ENCODE measurements around the gene SIX4. TPM values are rescaled to one million over a fixed set of nuclear protein-coding genes. Genes with fewer than 3 reads are reported as not detected.

SIX4 gene
- total and polyA plus RNA-seq, 8 donors: 0.35 to 5.8 (median 1.8) TPM; not detected in 1

DNA sequence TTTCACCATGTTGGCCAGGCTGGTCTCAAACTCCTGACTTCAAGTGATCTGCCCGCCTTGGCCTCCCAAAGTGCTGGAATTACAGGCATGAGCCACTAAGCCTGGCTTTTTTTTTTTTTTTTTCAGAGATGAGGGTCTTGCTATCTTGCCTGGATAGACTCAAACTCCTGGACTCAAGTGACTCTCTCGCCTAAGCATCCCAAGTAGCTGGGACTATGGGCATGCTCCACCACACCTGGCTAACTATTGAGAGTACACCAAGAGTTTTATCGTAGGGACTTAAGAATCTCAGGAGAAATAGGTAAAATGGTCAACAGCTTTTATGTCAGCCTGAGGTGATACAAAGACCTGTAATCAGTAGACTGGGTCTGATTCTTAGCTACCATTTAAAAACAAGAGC lies 43.6 kb downstream of the SIX4 start:
- 88 to 92% (median 90%) methylated on average over 3 of the region's 3 CpGs for WGBS, 5 donors
- intact Hi-C loops (cut with DNase I; ENCODE audit: low total_unique reads): no loop called here
- no peaks in the 10 kb centered on the region for H3K4me1 ChIP-seq
- no peak overlapping the region for H3K27ac ChIP-seq
- no peak for DNase-seq
- no peak for TF ChIP-seq POLR2A (IDR thresholded peaks at IDR 0.05)
- no peak for TF ChIP-seq POLR2AphosphoS5 (IDR thresholded peaks at IDR 0.05)
- no peak for TF ChIP-seq EP300 (IDR thresholded peaks at IDR 0.05)
- no peak for TF ChIP-seq CTCF (IDR thresholded peaks at IDR 0.05)
- no peak overlapping the region for H3K4me3 ChIP-seq
- H3K36me3 ChIP-seq: no peaks in the 10 kb centered on the region
- H3K9me3 ChIP-seq: peaks cover 0 to 4% (median 0%) of the 10 kb centered on the region in 4 donors
- peaks cover 0 to 4% (median 0%) of the 10 kb centered on the region in 3 donors for H3K27me3 ChIP-seq

GRCh38 chr14:60679566-60680258 lies 44.4 kb downstream of the SIX4 start:
- no peak overlapping the region for H3K4me3 ChIP-seq
- peaks cover 0 to 4% (median 0%) of the 10 kb centered on the region in 4 donors for H3K9me3 ChIP-seq
- H3K27ac ChIP-seq: no peak overlapping the region
- peaks cover 0 to 4% (median 0%) of the 10 kb centered on the region in 3 donors for H3K27me3 ChIP-seq
- WGBS, 5 donors: 70 to 78% (median 74%) methylated on average over 4 of the region's 4 CpGs
- no peaks in the 10 kb centered on the region for H3K36me3 ChIP-seq
- DNase-seq: no peak
- H3K4me1 ChIP-seq: no peaks in the 10 kb centered on the region
- TF ChIP-seq CTCF (IDR thresholded peaks at IDR 0.05): no peak
- no peak for TF ChIP-seq POLR2AphosphoS5 (IDR thresholded peaks at IDR 0.05)
- TF ChIP-seq EP300 (IDR thresholded peaks at IDR 0.05): no peak
- TF ChIP-seq POLR2A (IDR thresholded peaks at IDR 0.05): no peak
- intact Hi-C loops (cut with DNase I; ENCODE audit: low total_unique reads): no loop called here

GRCh38 chr14:60677701-60678100 lies 46.5 kb downstream of the SIX4 start:
- DNase-seq: no peak
- Histone ChIP-seq H3K4me3 (no peak overlapping the region), H3K9me3 (no peaks in the 10 kb centered on the region), H3K4me1 (no peaks in the 10 kb centered on the region), H3K36me3 (no peaks in the 10 kb centered on the region), H3K27me3 (peaks cover 0 to 4% (median 0%) of the 10 kb centered on the region in 3 donors), H3K27ac (no peak overlapping the region)
- no peak for TF ChIP-seq CTCF (IDR thresholded peaks at IDR 0.05)
- TF ChIP-seq POLR2A (IDR thresholded peaks at IDR 0.05): no peak
- TF ChIP-seq POLR2AphosphoS5 (IDR thresholded peaks at IDR 0.05): no peak
- TF ChIP-seq EP300 (IDR thresholded peaks at IDR 0.05): no peak
- intact Hi-C loops (cut with DNase I; ENCODE audit: low total_unique reads): no loop called here

- no peaks in the 10 kb centered on the region for H3K9me3 ChIP-seq
- DNase-seq: no peak
- H3K27me3 ChIP-seq: no peaks in the 10 kb centered on the region
- no peak overlapping the region for H3K27ac ChIP-seq
- no peaks in the 10 kb centered on the region for H3K4me1 ChIP-seq
- 80 to 90% (median 85%) methylated on average over 3 of the region's 3 CpGs for WGBS, 5 donors
- intact Hi-C loops (cut with DNase I; ENCODE audit: low total_unique reads): no loop called here
- no peak for TF ChIP-seq POLR2A (IDR thresholded peaks at IDR 0.05)
- no peak for TF ChIP-seq EP300 (IDR thresholded peaks at IDR 0.05)
- TF ChIP-seq POLR2AphosphoS5 (IDR thresholded peaks at IDR 0.05): no peak
- no peak for TF ChIP-seq CTCF (IDR thresholded peaks at IDR 0.05)
- no peaks in the 10 kb centered on the region for H3K36me3 ChIP-seq
- H3K4me3 ChIP-seq: no peak overlapping the region
These were observed 53.2 kb downstream of the SIX4 start for GRCh38 chr14:60670989-60671388.

All from stomach (tissue), 9 donors.